HepG2 (cell line): Measurements from ENCODE around the gene CES5A. TPM values are rescaled to one million over a fixed set of nuclear protein-coding genes. Genes with fewer than 3 reads are reported as not detected.

ENCODE experiments used
- ATAC-seq: fragments of 200-7000 bp; cut with Tn5 transposase; 3 replicates; pipeline ENCODE4 v1.9.1; 2020; ENCODE audit warnings: mild to moderate bottlenecking, moderate library complexity
- BruUV-seq: library from RNA; stranded (reverse); fragments of 400-500 nt; replicated peaks from 2 replicates; lab custom pipeline; 2021; lab: Mats Ljungman, UMichigan
- CTCF ChIA-PET: fragments of 300-600 bp; formaldehyde crosslinking; extraction: SDS; loops from one replicate; lab custom pipeline; 2021; ENCODE audit warnings: low total read pairs, inconsistent platforms, low intra/inter-chr PET ratio; lab: Yijun Ruan, JAX
- POLR2A ChIA-PET: fragments of 350-600 bp; sonication (Branson Sonifier 250); formaldehyde crosslinking; loops from one replicate; lab custom pipeline; 2020; ENCODE audit warnings: antibody characterized with exemption, inconsistent platforms; lab: Yijun Ruan, JAX
- DNase-seq: peaks from one replicate; pipeline ENCODE4 v3.0.0-alpha.2; 2015; ENCODE audit warnings: low spot score
- FAIRE-seq: peaks from 3 replicates; lab custom pipeline; 2011; peaks lifted over from hg19 to GRCh38; lab: Jason Lieb, UNC
- H2AFZ ChIP-seq: one replicate; pipeline ENCODE4 v1.6.1; 2011; ENCODE audit warnings: low read length, inconsistent platforms
- H3K27ac ChIP-seq: fragments of 300-600 bp; 3 replicates; pipeline ENCODE4 v1.8.0; 2011; ENCODE audit warnings: mixed run types, mild to moderate bottlenecking, mixed read lengths, low read length, inconsistent platforms; ENCODE audit not compliant: insufficient read depth; ENCODE audit errors: extremely low read length
- H3K27me3 ChIP-seq, 2 experiments: fragments of 200-600 bp in 1 of 2; 2 replicates in 1 of 2; 3 replicates in 1 of 2; pipeline versions ENCODE4 v1.6.0 to v1.8.0; 2011; ENCODE audit warnings: low read length in 2 of 2, mild to moderate bottlenecking in 2 of 2, moderate library complexity in 2 of 2, inconsistent platforms in 1 of 2; ENCODE audit not compliant: insufficient read depth in 2 of 2, control insufficient read depth in 1 of 2
- H3K36me3 ChIP-seq, 2 experiments: fragments of 200-600 bp in 1 of 2; replicated peaks in 1 of 2; 2 replicates in 1 of 2; 3 replicates in 1 of 2; pipeline versions ENCODE4 v1.5.1 to v1.8.0; 2011; ENCODE audit warnings: low read length in 2 of 2, inconsistent platforms in 1 of 2; ENCODE audit not compliant: insufficient read depth in 2 of 2, control insufficient read depth in 1 of 2
- H3K4me1 ChIP-seq: 2 replicates; pipeline ENCODE4 v1.5.1; 2012; ENCODE audit warnings: low read length, inconsistent platforms; ENCODE audit not compliant: insufficient read depth
- H3K4me2 ChIP-seq: 2 replicates; pipeline ENCODE4 v1.6.0; 2011; ENCODE audit warnings: low read depth, low read length, inconsistent platforms
- H3K4me3 ChIP-seq, 3 experiments: fragments of 200-600 bp in 1 of 3; sonication (generic), shearing (Covaris generic) in 1 of 3; replicated peaks in 1 of 3; 2 replicates each; pipeline ENCODE4 v1.5.1; 2011 to 2016; ENCODE audit warnings: low read length in 3 of 3, inconsistent platforms in 2 of 3, low read depth in 2 of 3, mild to moderate bottlenecking in 2 of 3, control low read depth in 1 of 3, mixed read lengths in 1 of 3; ENCODE audit not compliant: insufficient read depth in 1 of 3
- H3K79me2 ChIP-seq: one replicate; pipeline ENCODE4 v1.6.1; 2011; ENCODE audit warnings: low read length, inconsistent platforms; ENCODE audit not compliant: insufficient read depth
- H3K9ac ChIP-seq: 2 replicates; pipeline ENCODE4 v1.6.0; 2011; ENCODE audit warnings: mild to moderate bottlenecking, low read depth, low read length, inconsistent platforms; ENCODE audit not compliant: insufficient read depth
- H3K9me3 ChIP-seq: 2 replicates; pipeline ENCODE4 v1.5.1; 2012; ENCODE audit warnings: mild to moderate bottlenecking, low read length
- H4K20me1 ChIP-seq: 2 replicates; pipeline ENCODE4 v1.6.0; 2011; ENCODE audit warnings: inconsistent platforms, mild to moderate bottlenecking, low read length, moderate library complexity; ENCODE audit not compliant: insufficient read depth
- ADNP ChIP-seq: sonication (generic); formaldehyde crosslinking; IDR thresholded peaks from 2 replicates; pipeline ENCODE4 v1.4.0; 2020; ENCODE audit warnings: missing genetic modification reagents
- BHLHE40 ChIP-seq: IDR thresholded peaks from 2 replicates; pipeline ENCODE4 v1.6.1; 2011; ENCODE audit warnings: low read length, improper control_type of control experiment
- CENPX ChIP-seq: sonication (generic); formaldehyde crosslinking; IDR thresholded peaks from 2 replicates; pipeline ENCODE4 v1.9.0; 2021; ENCODE audit warnings: mild to moderate bottlenecking, missing genetic modification reagents, moderate library complexity
- MAZ ChIP-seq, 2 experiments: sonication (generic) in 1 of 2; formaldehyde crosslinking in 1 of 2; IDR thresholded peaks; 2 replicates each; pipeline versions ENCODE4 v1.5.0 to v1.6.1; 2012 to 2020; ENCODE audit warnings: low read depth in 2 of 2, mild to moderate bottlenecking in 2 of 2, borderline replicate concordance in 1 of 2, improper control_type of control experiment in 1 of 2, low read length in 1 of 2, missing genetic modification reagents in 1 of 2, moderate library complexity in 1 of 2
- MIXL1 ChIP-seq: IDR thresholded peaks from 2 replicates; pipeline ENCODE4 v1.6.1; 2016
- PAF1 ChIP-seq: IDR thresholded peaks from 2 replicates; pipeline ENCODE4 v1.6.1; 2016; ENCODE audit warnings: missing genetic modification reagents, missing compliant biosample characterization
- RBFOX2 ChIP-seq: fragments of 200-400 bp; formaldehyde crosslinking; IDR thresholded peaks from 2 replicates; pipeline ENCODE4 v1.6.1; 2017; ENCODE audit warnings: low read depth, mild to moderate bottlenecking, low read length
- U2AF2 ChIP-seq: fragments of 200-400 bp; formaldehyde crosslinking; IDR thresholded peaks from 2 replicates; pipeline ENCODE4 v1.6.1; 2017; ENCODE audit warnings: low read depth, mild to moderate bottlenecking, low read length
- ZMYM2 ChIP-seq: sonication (generic); formaldehyde crosslinking; IDR thresholded peaks from 2 replicates; pipeline ENCODE4 v1.8.0; 2022; ENCODE audit warnings: mild to moderate bottlenecking, missing genetic modification reagents
- ZMYM3 ChIP-seq: sonication (generic); formaldehyde crosslinking; IDR thresholded peaks from 2 replicates; pipeline ENCODE4 v1.5.1; 2020; ENCODE audit warnings: mild to moderate bottlenecking, missing genetic modification reagents
- ZNF598 ChIP-seq: sonication (generic); formaldehyde crosslinking; IDR thresholded peaks from 2 replicates; pipeline ENCODE4 v1.5.1; 2020; ENCODE audit warnings: mild to moderate bottlenecking, missing genetic modification reagents, borderline replicate concordance
- ZNF768 ChIP-seq: sonication (generic); formaldehyde crosslinking; IDR thresholded peaks from 2 replicates; pipeline ENCODE4 v1.4.0; 2020; ENCODE audit warnings: missing genetic modification reagents
- ZNF777 ChIP-seq: sonication (generic); formaldehyde crosslinking; IDR thresholded peaks from 2 replicates; pipeline ENCODE4 v1.4.0; 2020; ENCODE audit warnings: missing genetic modification reagents
- WGBS: methylation state at CpG from one replicate; pipeline ENCODE4 v1.1.6; 2017; ENCODE audit warnings: low lambda C conversion rate; 5-methylcytosine and 5-hydroxymethylcytosine counted together
- in situ Hi-C: cut with HindIII; loops from 2 replicates; pipeline ENCODE4 v1.10.0; 2017; ENCODE audit warnings: low pct_unique_long_range_greater_than_20kb; ENCODE audit not compliant: extremely low pct_ligation_motif_present
- intact Hi-C: fragments of 100-400 bp; cut with micrococcal nuclease; formaldehyde crosslinking; loops from one replicate; pipeline ENCODE4 v1.10.0; 2022; ENCODE audit not compliant: unreplicated experiment
- polyA plus RNA-seq, 8 experiments: library from polyadenylated mRNA; depleted of rRNA in 3 of 8; stranded (reverse) in 7 of 8; unstranded in 1 of 8; fragments of >200 nt; fragmentation: Illumina TruSeq in 4 of 8; extraction: Trizol in 4 of 8; gene quantifications; 2 replicates each; pipeline versions ENCODE4 v1.2.1 to v1.2.3, GENCODE V29; 2011 to 2016; ENCODE audit warnings: low read depth in 4 of 8, missing spikeins in 1 of 8, mixed read lengths in 1 of 8; ENCODE audit not compliant: insufficient read depth in 1 of 8
- total RNA-seq, 5 experiments: library from RNA; depleted of rRNA; stranded (reverse); fragments of >200 nt; fragmentation: Illumina TruSeq; extraction: Trizol; gene quantifications; 2 replicates each; pipeline ENCODE4 v1.2.3, GENCODE V29; 2016; ENCODE audit warnings: low read depth in 1 of 5
- TF ChIP-seq, protein P1 (sequence below): sonication (generic); formaldehyde crosslinking; IDR thresholded peaks from 2 replicates; pipeline ENCODE4 v1.8.0; 2023; ENCODE audit warnings: mild to moderate bottlenecking, missing genetic modification reagents
- TF ChIP-seq, protein P2 (sequence below): sonication (generic); formaldehyde crosslinking; IDR thresholded peaks from 2 replicates; pipeline ENCODE4 v1.4.0; 2020; ENCODE audit warnings: mild to moderate bottlenecking, missing genetic modification reagents
- TF ChIP-seq, protein P3 (sequence below): sonication (generic); formaldehyde crosslinking; IDR thresholded peaks from 2 replicates; pipeline ENCODE4 v1.4.0; 2020; ENCODE audit warnings: missing genetic modification reagents

The CES5A gene
- total and polyA plus RNA-seq, 2 of the 13 experiments (the other 11 are each of a cell fraction or from before 2014, with no cell fraction given): not detected

DNA sequence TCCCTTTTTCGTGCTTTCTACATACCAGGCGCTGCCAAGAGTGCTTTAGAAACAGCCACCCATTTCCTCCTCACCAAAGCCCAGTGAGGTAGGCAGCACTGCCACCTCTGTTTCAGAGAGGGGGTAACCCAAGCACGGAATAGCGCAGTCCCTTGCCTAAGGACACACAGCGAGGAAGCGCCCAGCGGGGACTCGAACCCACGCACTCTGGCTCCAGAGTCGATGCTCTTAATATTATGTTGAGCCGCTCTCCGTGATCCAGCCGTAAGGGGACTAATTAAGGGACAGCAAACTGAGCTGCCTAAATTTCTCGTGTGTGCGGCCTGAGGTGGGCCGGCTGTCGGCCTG is 42.8 kb downstream of the CES5A start:
- 3% methylated on average over 12 of the region's 17 CpGs for WGBS
- TSS peak; percentile 76 for BruUV-seq

DNA sequence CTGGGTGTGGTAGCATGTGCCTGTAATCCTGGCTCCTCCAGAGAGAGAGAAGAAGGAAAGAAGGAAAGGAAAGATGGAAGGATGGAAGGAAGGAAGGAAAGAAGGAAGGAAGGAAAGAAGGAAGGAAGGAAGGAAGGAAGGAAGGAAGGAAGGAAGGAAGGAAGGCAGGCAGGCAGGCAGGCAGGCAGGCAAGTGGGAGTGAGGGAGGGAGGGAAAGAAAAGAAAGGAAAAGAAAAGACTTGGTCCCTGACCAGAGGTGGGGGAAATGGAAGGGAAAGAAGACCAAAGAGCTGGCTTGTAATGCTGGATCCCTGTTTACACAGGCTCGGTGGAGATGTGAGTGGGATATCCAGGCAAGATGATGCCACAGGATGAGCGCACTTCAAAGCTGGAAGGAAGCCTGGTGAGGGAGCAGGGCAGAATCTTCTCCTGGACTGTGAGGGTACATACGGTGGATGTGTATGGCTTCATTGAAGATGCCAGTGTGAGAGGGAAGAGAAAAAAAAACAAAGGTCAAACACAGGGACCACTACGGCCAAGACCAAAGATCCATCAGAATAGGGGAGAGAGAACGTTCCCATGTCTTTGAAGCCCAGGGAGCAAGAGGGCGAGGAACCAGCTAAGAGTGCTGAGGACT is 44.4 kb downstream of the CES5A start:
- TF ChIP-seq, protein P1, sequence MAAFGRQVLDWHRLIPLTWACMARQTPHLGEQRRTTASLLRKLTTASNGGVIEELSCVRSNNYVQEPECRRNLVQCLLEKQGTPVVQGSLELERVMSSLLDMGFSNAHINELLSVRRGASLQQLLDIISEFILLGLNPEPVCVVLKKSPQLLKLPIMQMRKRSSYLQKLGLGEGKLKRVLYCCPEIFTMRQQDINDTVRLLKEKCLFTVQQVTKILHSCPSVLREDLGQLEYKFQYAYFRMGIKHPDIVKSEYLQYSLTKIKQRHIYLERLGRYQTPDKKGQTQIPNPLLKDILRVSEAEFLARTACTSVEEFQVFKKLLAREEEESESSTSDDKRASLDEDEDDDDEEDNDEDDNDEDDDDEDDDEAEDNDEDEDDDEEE (CRISPR knock-in tag): no peak
- TF ChIP-seq CENPX (CRISPR knock-in tag): no peak
- TF ChIP-seq, protein P2, sequence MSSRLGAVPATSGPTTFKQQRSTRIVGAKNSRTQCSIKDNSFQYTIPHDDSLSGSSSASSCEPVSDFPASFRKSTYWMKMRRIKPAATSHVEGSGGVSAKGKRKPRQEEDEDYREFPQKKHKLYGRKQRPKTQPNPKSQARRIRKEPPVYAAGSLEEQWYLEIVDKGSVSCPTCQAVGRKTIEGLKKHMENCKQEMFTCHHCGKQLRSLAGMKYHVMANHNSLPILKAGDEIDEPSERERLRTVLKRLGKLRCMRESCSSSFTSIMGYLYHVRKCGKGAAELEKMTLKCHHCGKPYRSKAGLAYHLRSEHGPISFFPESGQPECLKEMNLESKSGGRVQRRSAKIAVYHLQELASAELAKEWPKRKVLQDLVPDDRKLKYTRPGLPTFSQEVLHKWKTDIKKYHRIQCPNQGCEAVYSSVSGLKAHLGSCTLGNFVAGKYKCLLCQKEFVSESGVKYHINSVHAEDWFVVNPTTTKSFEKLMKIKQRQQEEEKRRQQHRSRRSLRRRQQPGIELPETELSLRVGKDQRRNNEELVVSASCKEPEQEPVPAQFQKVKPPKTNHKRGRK (CRISPR knock-in tag): peak; percentile 70; the same call in 1 of the 2 replicates
- TF ChIP-seq ZNF598 (CRISPR knock-in tag): no peak
- TF ChIP-seq U2AF2: 0 out of 2 replicates have a peak, but pooled peaks have one; percentile 82
- Histone ChIP-seq H3K36me3 (peaks cover 0 to 19% of the 10 kb centered on the region in 2 experiments; a peak in 2 of 5 replicates), H3K4me2 (0 out of 2 replicates have a peak overlapping the region, but pooled peaks have one; percentile 7), H3K4me3 (no peak overlapping the region), H3K79me2 (no peaks in the 10 kb centered on the region), H3K9me3 (no peaks in the 10 kb centered on the region), H4K20me1 (no peaks in the 10 kb centered on the region), H3K27ac (no peak overlapping the region), H2AFZ (no peak overlapping the region), H3K27me3 (no peaks in the 10 kb centered on the region), H3K9ac (no peak overlapping the region), H3K4me1 (peaks cover 42% of the 10 kb centered on the region)
- ATAC-seq (no peak), DNase-seq (no peak), FAIRE-seq (no peak)
- 82% methylated on average over 6 of the region's 6 CpGs for WGBS
- ChIA-PET CTCF (no interaction called here), POLR2A (no interaction called here)
- no TSS peak for BruUV-seq
- intact Hi-C loops (no loop called here), in situ Hi-C loops (loop anchor here (5.0 kb wide), 1 partner anchor 68 kb away; no protein-coding TSS in a partner anchor)

More for the DNA sequence above, 42.8 kb downstream of the CES5A start:
- Histone ChIP-seq H3K79me2 (no peaks in the 10 kb centered on the region), H4K20me1 (no peaks in the 10 kb centered on the region), H3K4me2 (peak overlapping the region; percentile 83), H3K4me1 (peaks cover 54% of the 10 kb centered on the region), H3K36me3 (peaks cover 0 to 10% of the 10 kb centered on the region in 2 experiments; a peak in 2 of 5 replicates), H3K4me3 (peak overlapping the region; percentile 69 to 77 (median 74)), H3K9me3 (no peaks in the 10 kb centered on the region), H3K27ac (peak overlapping the region; percentile 80), H3K27me3 (no peaks in the 10 kb centered on the region), H3K9ac (peak overlapping the region; percentile 68), H2AFZ (no peak overlapping the region)
- in situ Hi-C loops: loop anchor here (5.0 kb wide), 1 partner anchor 70 kb away; no protein-coding TSS in a partner anchor
- ChIA-PET CTCF (no interaction called here), POLR2A (interaction anchor here (0.6 to 1.8 kb wide), 3 partner anchors 72 to 146 kb away, joined by 3 to 6 read pairs (median 4); no protein-coding TSS in a partner anchor)
- peak; percentile 10 for DNase-seq
- peak; percentile 6 for ATAC-seq
- intact Hi-C loops: loop anchor here (2.0 kb wide), 1 partner anchor 72 kb away; no protein-coding TSS in a partner anchor
- TF ChIP-seq BHLHE40 (no peak), PAF1 (CRISPR knock-in tag) (no peak), ADNP (CRISPR knock-in tag) (peak; percentile 83; the same call in 1 of the 2 replicates), ZNF777 (0 out of 2 replicates have a peak, but pooled peaks have one; percentile 18), MIXL1 (CRISPR knock-in tag) (0 out of 2 replicates have a peak, but pooled peaks have one; percentile 5), ZNF768 (peak; percentile 72), MAZ (IDR thresholded peaks at IDR 0.05; ENCODE audit: borderline replicate concordance, low read depth, low read length) (0 out of 2 replicates have a peak, but pooled peaks have one; percentile 13), MAZ (CRISPR knock-in tag; IDR thresholded peaks at IDR 0.05; ENCODE audit: low read depth) (no peak), ZMYM3 (peak; percentile 67), RBFOX2 (no peak), ZMYM2 (peak; percentile 69; the same call in 1 of the 2 replicates)
- TF ChIP-seq, protein P3, sequence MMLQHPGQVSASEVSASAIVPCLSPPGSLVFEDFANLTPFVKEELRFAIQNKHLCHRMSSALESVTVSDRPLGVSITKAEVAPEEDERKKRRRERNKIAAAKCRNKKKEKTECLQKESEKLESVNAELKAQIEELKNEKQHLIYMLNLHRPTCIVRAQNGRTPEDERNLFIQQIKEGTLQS (CRISPR knock-in tag): no peak
- FAIRE-seq: no peak
